GM21390 (cell line): ENCODE data around the gene FGFR3.
"Not testable (repeated sequence)": the region's sequence is repeated elsewhere in the genome, so short reads cannot be mapped to it uniquely, and the experiment has no call there.

Experiments used
- ATAC-seq: cut with Tn5 transposase; IDR thresholded peaks from one replicate; pipeline ENCODE4 v1.9.1; 2021; ENCODE audit not compliant: unreplicated experiment

FGFR3 gene

DNA sequence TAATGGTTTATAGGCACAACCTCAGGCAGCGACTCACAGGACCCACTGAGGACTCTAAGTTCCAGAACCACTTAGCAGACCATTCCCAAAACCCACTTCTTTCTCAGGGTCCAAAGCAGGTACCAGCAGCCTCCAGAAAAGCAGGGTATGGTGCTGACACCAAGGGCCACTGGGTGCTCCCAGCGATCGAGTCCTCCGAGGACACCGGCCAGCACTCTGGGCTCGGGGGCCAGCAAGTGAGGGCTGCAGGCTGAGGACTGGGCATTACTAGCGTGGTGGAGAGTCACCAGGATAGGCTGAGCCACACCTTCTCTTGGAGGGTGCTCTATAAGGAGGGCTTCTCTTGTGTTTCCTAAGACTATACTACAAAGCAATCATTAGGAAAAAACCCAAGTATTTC, 43.6 kb downstream of the FGFR3 start:
- no peak for ATAC-seq

DNA sequence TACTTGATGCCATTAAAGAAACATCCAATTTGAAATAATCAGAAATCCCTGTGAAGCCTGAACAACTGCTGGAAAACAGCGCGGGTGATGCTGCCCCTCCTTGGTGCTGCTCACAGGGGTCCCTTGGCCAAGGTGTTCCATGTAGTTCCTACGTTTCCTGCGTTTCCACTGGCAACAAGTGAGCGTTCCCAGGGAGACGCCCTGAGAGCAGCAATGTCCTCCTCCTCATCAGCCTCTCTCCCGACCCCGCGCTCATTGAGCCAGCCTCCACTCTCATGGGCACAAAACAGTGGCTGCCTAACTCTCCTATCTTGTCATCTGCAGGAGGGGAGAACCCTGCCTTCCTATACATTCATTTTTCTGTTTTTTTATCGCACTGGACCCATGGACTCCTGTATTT, 44.0 kb downstream of the FGFR3 start:
- no peak for ATAC-seq

DNA sequence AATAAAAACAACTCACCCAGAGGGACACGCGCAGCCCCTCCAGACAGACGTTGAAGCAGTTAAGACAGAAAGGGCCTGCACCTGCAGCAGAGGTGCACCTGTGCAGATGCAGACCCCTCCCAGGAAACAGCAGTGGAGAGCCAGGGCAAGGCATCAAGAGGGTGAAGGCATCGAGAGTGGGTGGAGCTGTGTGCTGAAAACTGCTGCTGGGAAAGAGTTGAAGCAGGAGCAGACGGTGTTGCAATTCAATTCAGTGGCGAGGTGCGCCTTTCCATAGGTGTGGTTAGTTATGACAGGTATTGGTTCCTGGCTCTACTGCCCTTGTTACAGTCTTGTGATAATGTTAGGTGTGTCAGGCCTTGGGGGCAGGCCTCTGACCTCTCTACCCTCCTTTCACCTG, 46.2 kb downstream of the FGFR3 start:
- ATAC-seq = no peak

DNA sequence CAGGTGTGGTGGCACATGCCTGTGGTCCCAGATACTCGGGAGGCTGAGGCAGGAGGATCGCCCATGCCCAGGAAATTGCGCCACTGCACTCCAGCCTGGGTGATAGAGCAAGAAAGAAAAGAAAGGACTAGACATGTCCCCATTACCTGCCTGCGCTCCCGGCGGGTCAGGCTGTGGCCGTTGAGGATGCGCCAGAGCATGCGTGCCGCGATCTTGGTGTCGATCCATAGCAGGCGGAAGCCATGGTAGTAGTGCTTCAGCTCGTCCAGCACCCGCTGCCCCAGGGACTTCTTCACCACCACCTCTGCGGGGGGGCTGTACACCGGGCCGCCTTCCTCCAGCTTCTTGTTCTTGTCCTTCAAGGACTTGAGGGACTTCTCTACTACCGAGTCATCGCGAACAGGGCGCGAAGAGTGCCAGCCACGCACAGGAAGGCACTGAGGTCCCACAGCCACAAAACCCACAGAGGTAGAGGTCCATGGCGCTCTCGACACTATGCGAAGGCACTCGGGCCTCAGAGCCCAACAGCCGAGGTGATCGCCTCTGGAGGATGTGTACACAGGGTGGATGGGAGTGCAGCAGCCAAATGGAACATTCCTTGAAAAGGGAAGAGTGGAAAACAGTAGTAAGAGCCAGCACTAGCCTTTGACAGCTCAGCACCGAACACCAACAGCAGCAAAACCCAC, 48.3 kb downstream of the FGFR3 start:
- ATAC-seq = no peak

DNA sequence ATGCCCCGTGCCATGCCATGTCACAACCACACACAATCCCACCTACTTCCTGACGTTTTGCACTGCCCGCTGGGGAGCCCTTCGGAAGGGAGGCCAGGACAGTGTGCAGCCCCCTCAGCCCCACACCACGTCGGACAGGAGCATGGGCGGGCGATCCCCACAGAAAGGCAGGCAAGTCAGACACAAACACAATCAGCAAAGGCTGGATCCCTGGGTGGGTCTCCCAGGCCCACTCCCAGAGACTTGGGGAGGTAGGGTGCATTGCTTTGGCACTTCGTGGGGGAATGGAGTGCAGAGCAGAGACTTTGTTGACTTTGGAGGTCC, 48.8 kb downstream of the FGFR3 start:
- no peak for ATAC-seq

DNA sequence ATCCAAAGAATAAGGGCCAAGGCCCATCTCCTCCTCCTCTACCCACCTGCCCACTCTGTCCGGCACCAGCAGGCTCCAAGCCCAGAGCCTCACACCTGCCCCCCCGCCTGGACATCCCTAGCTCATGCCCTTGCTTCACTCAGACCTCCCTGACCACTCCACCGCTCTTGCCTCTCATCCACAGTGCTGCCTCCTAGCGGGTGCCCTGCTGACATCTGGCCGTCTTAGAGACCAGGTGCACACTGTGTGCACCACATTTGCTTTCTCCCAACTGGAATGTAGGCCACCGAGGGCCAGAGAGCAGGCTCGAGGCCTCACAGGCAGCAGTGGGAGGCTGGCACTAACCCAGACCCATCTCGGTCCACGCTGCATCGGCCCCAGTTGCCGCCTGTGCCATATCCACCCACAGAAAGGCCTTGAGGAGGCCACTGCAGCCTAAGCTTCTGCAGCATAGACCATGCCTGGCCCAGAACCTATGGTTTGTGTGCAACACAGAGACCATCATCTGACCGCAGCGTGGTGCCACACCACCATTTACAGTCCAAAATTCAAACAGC, 49.3 kb downstream of the FGFR3 start:
- ATAC-seq = no peak

DNA sequence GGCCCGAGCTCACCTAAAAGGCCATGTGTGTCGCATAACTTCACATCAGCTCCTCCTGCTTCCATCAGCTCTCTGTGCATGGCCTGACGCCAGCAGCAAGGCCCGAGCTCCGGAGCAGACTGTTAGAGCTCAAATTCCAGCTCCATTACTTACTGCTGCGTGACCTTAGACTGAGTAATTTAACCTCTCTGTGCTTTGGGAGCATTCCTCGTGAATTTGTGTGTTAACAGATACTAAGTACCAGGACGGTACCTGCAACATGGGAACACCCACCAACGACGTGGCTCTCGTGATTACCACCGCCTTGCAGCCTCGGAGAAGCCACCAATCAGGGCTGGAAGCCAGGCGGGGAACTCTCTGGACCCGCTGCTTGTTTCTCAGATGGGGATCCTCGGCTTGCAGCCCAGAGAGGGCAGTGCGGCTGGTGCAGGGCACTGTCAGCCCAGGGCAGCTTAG, 49.9 kb downstream of the FGFR3 start:
- no peak for ATAC-seq

DNA sequence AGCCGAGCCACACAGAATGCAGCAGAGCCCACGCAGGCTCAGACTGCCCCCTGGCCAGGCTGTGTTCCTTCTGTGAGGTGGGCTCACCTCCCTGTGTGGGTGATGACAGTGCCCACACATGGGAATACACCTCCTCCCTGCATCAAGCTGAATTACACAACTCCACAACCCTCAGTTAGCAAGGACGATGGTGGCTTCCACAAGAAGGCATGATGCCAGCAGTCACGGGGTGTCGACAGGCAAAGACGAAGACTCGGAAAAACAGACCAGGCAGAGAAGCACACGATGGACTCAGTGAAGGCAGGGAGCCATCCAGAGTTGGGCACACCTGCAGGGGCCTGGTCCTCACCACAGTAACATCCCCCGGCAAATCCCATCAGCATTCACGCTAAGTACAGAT, 50.8 kb downstream of the FGFR3 start:
- no peak for ATAC-seq

DNA sequence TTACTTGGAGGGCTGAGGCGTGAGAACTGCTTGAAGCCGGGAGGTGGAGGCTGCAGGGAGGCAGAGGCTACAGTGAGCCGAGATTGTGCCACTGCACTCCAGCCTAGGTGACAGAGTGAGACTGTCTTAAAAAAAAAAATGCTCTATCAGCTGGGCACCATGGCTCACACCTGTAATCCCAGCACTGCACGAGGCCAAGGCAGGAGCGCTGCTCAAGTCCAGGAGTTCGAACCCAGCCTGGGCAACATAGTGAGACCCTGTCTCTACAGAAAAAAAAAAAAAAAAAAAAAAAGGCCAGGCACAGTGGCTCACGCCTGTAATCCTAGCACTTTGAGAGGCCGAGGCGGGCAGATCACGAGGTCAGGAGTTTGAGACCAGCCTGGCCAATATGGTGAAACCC, 51.5 kb downstream of the FGFR3 start:
- ATAC-seq = not testable (repeated sequence)

DNA sequence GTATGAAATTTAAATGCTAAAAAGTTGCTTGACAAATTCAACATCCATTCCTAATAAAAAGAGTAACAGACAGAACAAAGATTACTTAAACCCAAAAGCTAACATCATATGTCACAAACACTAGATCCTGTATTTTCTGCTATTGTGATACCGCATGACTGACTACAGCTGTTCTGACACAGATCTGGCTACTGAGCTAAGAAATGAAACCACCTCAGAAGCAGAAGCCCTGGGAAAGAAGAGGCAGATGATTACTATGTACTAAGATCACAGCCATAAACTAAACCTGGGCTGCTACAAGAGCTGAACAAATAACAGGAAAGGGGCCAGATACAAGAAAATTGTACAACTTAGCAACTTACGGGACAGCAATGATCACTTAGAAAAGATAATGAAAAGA, 53.5 kb downstream of the FGFR3 start:
- ATAC-seq = no peak

DNA sequence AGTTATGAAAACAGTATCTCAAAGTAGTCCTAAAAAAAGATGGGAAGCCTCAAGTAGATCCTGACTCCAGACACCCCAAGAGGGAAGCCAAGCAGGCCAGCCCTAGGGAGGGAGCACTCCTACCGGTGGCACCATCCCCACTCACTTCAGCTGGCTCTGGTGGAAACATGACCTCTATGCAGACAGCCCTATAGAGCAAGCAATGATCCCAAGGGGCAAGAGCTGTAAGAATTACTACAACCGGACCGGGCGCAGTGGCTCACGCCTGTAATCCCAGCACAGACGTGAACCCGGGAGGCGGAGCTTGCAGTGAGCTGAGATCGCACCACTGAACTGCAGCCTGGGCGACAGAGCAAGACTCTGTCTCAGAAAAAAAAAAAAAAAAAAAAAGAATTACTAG, 57.2 kb downstream of the FGFR3 start:
- no peak for ATAC-seq

DNA sequence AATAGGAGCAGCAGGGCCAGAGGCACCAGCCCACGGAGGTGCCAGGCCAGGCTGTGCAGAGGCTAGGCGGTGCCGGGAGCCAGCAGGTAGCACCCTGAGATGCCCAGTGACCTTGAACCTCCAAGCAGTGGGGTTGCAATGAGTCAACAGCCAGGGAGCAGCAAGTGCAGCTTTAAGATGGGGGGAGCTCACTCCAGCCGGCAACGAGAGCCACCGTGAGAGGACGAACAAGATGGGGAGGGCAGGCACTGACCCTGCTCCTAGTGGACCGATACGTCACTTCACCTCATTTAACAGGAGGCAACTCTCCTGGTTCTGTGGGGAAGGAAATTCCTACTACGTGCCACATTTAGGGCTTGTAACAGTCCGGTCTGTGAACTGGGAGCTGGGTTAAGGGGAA, 58.1 kb downstream of the FGFR3 start:
- no peak for ATAC-seq

DNA sequence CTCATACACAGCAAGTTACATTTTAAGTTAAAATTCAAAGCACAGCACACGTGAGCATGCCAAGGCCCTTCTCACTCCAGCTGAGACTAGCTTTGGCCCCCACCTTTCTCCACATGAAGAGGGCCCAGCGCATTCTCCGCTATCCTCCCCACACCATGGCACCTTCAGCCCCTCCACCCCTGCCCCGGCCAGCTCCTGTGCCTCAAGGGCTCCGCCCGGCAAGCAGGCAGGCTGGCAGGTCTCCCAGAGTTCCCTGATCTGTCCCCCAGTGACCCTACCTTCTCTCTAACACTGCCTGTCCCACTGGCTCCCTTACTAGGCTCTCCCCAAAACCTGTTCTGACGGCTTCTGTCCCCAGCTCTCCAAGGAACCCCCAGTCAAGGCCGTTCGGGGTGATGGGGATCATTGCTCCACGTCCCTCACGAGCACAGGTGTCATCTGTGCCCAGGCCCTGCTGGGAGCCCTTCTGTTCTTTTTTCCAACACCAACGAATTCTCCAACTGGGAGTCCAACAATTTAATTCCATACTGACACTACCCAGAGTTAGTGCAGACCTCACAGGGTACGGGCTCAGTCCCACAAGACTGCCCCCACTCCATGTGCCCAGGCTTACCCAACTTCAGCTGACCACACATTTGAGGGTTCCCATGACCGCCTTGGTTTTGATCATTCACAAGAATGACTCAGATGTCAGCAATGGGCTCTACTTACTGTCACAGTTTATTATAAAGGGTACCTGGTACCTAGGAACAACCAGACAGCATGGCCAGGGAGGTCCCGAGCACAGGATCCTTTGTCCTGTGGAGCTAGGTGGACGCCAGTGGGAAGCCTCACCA, 58.7 kb downstream of the FGFR3 start:
- ATAC-seq = no peak

DNA sequence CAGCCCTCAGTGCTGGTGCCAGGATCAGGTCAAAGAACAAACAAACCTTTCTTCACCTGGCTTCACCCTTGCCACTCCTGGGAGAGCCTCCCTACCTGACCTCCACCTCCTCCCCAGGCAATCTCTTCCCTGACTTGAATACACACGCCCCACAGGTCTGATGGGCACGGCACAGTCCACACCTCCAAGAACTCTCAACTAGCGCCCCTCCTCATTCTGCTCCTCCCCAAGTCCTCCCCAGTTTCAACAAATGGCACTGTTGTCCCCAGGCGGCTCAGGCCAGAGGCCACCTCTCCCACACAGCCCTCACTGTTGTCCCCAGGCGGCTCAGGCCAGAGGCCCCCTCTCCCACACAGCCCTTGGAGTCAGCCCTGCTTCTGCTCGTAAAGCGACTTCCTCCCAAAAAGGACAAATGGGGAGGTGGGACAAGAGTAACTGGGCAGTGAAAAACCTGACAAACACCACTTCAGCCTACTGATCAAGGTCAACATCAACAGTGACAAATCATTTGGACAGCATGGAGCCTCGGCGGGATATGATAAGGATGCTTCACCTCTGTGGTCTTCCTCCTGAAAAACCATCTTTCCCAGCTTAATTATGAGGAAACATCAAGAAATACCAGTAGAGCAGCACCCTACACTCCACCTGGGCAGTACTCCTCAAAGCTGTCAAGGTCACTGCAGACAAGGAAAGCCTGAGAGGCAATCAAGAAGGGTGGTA, 60.0 kb downstream of the FGFR3 start:
- ATAC-seq = no peak

DNA sequence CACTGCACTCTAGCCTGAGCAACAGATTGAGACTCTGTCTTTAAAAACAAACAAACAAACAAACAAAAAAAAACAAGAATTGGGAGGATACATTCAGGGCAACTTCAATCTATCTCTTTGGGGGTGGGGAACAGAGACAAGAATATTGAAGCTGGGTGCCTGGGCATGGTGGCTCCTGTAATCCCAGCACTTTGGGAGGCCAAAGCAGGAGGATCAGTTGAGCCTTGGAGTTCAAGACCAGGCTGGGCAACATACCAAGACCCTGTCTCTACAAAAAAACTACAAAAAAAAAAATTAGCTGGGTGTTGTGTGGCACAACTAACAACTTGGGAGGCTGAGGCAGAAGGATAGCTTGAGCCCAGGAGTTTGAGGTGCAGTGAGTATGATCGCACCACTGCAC, 61.7 kb downstream of the FGFR3 start:
- ATAC-seq = no peak

DNA sequence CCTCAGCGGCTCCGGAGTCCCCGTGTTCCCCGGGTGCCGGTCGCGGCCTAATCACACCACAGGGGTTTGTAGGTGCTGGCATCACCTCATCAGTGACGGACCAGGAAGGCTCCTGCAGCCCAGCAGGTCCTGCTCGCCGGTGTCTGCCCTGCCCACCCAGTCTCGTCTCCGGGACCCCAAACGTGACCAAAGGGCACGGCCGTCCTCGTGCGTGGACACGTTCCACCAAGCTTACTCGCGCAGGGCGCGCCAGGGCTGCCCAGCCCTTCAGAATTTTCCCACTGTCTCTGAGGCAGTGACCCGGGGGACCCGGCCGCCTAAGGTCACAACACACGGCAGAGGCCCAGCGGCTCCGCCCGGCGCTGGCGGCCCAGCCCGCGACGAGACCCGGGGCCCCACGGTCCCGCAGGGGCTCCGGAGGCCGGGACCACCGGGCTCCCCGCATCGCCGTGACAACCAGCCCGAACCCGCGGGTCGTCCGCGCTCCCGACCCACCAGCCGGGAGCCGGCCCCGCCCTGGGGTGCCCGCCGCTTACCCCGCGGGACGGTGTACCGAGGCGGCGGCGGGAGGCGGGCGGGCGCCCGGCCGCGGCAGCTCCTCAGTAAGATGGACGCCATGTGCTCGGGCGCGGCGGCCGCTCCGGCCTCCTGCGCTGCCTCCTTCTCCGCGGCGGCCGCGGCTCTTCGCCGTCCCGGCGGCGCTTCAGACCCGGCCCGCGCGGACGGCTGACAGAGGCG, 62.4 kb downstream of the FGFR3 start:
- ATAC-seq = peak; percentile 26

DNA sequence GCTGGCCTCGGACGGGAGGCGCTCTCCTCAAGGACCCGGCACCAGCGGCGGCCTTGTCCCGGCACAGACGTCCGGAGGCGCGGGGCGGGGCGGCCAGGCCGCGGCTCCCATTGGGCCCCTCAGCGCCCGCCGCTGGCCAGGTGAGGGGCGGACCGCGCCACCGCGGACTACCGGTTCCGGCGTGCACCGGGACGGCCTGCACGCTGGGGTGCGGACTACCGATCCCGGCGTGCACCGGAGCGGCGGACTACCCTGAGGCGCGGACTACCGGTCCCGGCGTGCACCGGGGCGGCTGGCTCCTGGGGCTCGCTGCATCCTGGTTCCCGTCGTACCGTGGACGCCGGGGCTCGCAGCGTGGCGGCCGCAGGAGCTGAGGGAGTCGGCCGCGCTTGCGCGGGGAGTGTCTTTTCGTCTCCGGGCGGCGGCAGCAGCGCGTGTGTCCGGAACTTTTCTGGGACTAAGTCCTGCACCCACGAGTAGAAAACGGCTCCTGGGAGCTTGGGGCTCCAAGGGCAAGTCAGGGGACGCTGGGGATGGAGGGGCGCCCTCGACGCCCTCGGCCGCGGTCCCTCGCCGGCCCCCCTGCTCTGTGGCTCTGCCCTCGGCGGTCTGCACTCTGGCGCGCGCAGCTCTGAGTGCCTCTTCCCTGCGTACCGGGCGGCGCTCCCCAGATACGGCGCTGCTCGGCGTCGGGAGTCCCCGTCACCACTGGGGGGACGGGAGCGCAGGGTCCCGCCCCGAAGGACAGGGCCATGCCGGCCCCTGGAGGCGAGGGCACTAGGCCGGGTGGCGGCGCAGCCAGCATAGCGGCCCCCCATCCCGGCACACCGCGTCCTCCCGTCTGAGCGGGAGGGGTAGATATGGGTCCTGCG, 63.2 kb downstream of the FGFR3 start, which contains the start of gene LETM1:
LETM1 (minus strand) TSS at position 86 of the 872 bp plus-strand sequence. CDS start 206 bp downstream, outside the sequence.
- peak; percentile 86 for ATAC-seq

DNA sequence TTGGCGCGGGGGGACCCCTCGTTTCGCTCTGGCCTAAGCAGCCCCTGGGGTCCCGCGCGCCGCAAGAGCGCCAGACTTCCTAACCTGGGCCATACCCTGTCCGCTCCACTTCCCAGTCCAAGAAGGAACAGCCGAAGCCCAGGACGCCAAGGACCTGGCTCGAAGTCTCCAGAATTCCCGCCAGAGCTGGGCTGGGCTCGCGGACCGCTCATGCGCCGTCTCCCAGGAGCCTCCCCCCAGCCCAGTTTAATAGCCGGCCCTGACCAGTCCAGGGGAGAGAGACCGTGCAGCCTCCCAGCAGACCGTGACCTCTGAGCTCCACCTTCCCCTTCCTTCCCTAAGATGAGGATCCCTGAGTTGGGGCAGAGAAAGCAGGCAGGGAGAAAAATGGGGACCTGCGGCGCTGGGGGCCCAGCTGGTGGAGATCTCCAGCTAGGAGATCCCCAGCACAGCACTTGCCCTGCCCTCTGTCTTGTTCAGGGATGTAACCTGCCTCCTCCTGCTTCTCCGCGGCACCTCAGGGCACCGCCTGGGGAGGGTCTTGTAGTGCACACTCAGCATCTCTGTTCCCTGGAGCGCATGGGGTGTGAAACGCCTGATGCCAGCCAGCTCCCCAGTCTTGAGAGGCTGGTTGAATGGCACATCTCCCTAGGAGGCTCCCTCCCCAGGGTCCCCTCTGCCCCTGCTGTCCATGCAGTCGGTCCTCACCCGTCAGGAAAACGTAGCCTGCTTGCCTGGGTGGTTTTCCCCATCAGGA, 64.0 kb downstream of the FGFR3 start:
- ATAC-seq = no peak

DNA sequence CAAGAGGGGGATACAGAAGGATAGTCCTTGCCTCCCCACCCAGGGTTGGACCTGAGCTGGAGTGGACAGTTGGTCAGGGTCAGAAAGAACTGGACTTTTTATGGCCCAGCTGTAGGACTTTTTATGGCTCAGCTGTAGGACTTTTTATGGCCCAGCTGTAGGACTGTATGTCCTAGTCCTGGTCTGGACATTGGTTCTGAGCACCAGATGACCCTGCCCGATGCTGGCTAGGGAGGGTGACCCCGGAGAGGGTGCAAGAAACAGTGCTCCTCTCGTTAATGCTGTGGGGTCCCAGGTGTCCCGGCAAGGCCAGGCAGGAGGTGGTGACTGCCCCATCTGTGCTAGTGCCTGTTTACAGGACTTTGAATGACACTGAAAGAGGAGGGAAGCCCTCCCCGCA, 64.8 kb downstream of the FGFR3 start:
- no peak for ATAC-seq
